Mucosa of stomach (tissue), 1 donor: ENCODE data around the gene GLT8D2.

Experiments
- H3K27me3 ChIP-seq: one replicate; pipeline ENCODE4 v1.7.0; 2013; ENCODE audit warnings: mild to moderate bottlenecking, low read length; ENCODE audit not compliant: control insufficient read depth, insufficient read depth
- H3K36me3 ChIP-seq: one replicate; pipeline ENCODE4 v1.7.0; 2013; ENCODE audit warnings: low read length; ENCODE audit not compliant: control insufficient read depth, insufficient read depth
- H3K4me1 ChIP-seq: one replicate; pipeline ENCODE4 v1.7.0; 2013; ENCODE audit warnings: mild to moderate bottlenecking, low read length; ENCODE audit not compliant: control insufficient read depth, insufficient read depth
- H3K4me3 ChIP-seq: one replicate; pipeline ENCODE4 v1.7.0; 2013; ENCODE audit warnings: low read length
- H3K9ac ChIP-seq: one replicate; pipeline ENCODE4 v1.7.0; 2013; ENCODE audit warnings: mild to moderate bottlenecking, low read length, moderate library complexity
- H3K9me3 ChIP-seq: one replicate; pipeline ENCODE4 v1.7.0; 2013; ENCODE audit warnings: mild to moderate bottlenecking, low read length, moderate library complexity; ENCODE audit not compliant: control insufficient read depth
- donor health status: Pancreatic carcinoma.

GLT8D2 gene

DNA sequence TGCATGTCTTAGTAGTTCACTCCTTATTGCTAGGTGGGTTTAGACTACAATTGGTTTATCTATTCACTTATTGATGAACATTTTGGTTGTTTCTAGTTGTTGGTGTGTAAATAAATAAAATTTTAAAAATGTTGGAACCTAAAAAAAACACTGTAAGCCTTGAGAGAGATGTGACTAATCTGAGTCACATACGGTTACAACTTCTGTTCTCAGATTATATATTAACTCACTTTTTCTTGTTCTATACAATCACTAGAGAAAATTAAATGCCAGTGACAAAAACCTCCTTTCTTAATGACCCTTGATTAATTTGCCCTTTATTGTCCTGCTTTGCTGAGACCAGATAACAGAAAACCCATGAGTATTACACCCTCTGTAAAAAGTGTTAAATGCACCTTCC lies 91.4 kb downstream of the GLT8D2 start:
- H3K4me3 ChIP-seq: no peak overlapping the region
- H3K4me1 ChIP-seq: peaks cover 9% of the 10 kb centered on the region
- peaks cover 2% of the 10 kb centered on the region for H3K36me3 ChIP-seq
- H3K9ac ChIP-seq: no peak overlapping the region
- H3K27me3 ChIP-seq: no peaks in the 10 kb centered on the region
- H3K9me3 ChIP-seq: no peaks in the 10 kb centered on the region

DNA sequence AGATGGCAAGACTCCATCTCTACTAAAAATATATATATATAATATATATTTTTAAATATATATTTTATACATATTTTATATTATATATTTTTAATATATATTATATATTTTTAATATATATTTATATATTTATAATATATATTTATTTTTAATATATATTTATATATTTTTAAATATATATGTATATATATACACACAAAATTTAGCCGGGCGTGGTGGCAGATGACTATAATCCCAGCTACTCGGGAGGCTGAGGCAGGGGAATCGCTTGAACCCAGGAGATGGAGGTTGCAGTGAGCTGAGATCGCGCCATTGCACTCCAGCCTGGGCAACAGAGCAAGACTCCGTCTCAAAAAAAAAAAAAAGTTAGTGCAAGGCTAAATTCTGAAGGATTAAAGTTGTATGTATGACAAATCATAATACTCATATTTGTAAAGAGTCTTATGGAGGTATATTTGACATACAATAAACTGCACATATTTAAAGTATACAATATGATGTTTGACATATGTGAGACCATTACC lies 92.1 kb downstream of the GLT8D2 start:
- H3K9me3 ChIP-seq: no peaks in the 10 kb centered on the region
- no peaks in the 10 kb centered on the region for H3K27me3 ChIP-seq
- H3K9ac ChIP-seq: no peak overlapping the region
- H3K4me3 ChIP-seq: no peak overlapping the region
- peaks cover 6% of the 10 kb centered on the region for H3K36me3 ChIP-seq
- peaks cover 9% of the 10 kb centered on the region for H3K4me1 ChIP-seq

DNA sequence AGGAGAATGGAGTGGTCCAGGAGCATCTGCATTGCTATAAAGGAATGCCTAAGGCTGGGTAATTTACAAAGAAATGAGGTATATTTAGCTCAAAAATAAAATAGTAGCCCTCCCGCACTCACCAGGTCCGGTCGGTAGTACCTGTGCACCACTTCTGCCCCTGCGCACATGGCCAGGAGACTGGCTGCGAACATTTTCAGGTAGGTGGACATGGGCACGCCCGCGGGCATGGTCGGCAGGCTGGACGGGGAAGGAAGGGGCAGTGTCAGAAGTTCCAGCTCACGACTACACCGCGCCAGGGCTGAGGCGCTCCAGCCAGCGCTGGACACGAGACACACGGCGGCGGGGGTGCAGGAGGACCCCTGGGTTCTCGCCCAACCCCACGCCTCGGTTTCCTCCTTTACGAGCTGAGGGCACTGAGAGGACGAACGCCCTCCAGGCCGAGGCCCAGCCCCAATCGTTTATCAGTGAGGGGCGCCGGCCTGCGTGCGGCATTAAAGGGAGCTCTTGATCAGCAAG lies 93.4 kb downstream of the GLT8D2 start:
- Histone ChIP-seq H3K9ac (peak overlapping the region; percentile 84), H3K4me3 (peak overlapping the region; percentile 62), H3K27me3 (no peaks in the 10 kb centered on the region), H3K4me1 (peaks cover 9% of the 10 kb centered on the region), H3K36me3 (peaks cover 6% of the 10 kb centered on the region), H3K9me3 (no peaks in the 10 kb centered on the region)

DNA sequence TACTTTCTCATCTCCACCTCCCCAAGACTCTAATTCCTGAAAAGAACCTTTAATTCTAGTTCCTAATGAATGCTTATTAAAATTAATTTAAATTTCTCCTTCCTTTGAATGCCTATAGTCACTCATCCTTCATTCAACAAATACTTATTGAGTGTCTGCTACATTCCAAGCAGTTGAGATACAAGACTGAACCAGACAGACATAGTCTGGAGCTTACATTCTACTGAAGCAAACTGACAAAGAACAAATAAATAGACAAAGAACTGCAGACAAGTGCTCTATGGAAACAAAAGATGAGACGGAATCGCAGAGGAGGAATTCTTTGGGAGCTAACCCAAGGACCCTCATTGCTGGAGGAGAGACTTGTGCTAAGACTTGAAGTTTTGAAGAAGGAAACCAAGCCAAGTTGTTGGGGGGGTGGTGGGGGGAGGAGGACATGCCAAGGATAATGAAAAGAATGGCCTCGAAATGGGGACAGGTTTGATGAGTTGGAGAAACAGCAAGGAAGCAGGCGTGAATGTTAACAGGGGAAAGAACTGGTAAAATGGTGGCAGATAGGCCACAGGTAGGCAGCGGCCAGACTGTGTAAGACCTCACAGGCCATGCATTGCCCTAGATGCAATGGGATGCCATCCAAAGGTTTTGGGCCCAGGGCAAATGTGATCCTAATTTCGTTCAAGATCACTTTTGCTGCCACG lies 94.0 kb downstream of the GLT8D2 start:
- no peaks in the 10 kb centered on the region for H3K27me3 ChIP-seq
- H3K9ac ChIP-seq: peak overlapping the region; percentile 84
- no peaks in the 10 kb centered on the region for H3K9me3 ChIP-seq
- H3K4me3 ChIP-seq: peak overlapping the region; percentile 62
- H3K36me3 ChIP-seq: peaks cover 6% of the 10 kb centered on the region
- H3K4me1 ChIP-seq: peaks cover 9% of the 10 kb centered on the region

DNA sequence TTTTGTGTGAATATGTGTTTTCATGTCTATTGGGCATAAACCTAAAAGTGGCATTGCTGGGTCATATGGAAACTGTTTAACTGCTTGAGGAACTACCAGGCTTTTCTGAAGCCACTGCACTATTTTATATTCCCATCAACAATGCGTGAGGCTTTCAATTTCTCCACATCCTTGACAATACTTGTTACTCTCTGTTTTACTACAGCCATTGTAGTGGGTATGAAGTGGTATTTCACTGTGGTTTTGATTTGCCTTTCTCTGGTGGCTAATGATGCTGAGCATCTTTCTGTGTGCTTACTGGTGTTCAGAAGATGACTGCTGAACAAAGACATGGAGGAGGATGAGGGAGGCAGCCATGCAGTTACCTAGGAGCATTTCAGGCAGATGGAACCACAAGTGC lies 97.5 kb downstream of the GLT8D2 start:
- Histone ChIP-seq H3K4me3 (no peak overlapping the region), H3K4me1 (peaks cover 9% of the 10 kb centered on the region), H3K27me3 (no peaks in the 10 kb centered on the region), H3K9ac (no peak overlapping the region), H3K9me3 (no peaks in the 10 kb centered on the region), H3K36me3 (peaks cover 6% of the 10 kb centered on the region)

DNA sequence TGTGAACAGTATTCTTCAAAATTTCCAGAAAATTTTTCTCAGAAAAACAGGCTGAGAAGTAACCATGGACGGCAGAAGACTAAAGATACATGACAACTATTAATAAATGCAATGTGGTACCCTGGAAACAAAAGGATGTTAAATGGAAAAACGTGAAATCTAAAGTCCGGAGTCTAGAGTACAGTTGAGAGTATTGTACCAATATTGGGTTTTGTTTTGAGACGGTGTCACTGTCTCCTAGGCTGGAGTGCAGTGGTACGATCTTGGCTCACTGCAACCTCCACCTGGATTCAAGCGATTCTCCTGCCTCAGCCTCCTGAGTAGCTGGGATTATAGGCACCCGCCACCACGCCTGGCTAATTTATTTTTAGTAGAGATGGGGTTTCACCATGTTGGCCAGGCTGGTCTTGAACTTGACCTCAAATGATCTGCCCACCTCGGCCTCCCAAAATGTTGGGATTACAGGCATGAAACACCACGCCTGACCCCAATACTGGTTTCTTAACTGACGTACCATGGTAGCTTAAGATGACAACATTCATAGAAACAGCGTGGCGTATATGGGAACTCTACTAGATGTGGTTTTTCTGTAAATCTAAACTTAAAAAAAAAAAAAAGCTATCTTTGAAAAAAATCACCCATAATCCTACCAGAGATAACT lies 101.1 kb downstream of the GLT8D2 start:
- peaks cover 12% of the 10 kb centered on the region for H3K36me3 ChIP-seq

DNA sequence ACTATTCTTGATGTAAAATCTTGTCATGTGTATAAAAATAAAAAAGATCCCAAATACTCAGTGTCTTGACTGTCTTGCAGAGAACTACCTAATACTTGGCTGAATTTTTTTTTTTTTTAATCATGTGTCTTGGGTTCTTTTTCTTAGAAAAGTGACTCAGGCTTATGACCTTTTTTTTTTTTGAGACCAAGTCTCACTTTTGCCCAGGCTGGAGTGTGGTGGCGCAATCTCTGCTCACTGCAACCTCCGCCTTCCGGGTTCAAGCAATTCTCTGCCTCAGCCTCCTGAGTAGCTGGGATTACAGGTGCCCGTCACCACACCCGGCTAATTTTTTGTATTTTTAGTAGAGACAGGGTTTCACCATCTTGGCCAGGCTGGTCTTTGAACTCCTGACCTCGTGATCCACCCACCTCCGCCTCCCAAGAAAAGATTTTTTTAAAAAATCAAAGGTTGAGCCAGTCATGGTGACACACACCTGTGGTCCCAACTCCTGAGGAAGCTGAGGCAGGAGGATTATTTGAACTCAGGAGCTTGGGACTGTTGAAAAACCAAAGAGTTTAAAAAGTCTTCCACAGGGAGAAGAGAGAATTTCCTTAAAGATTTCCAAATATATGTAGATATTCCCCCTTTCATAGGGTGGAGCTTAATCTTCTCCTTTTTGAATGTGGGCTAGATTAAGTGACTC lies 102.0 kb downstream of the GLT8D2 start:
- no peaks in the 10 kb centered on the region for H3K27me3 ChIP-seq
- no peaks in the 10 kb centered on the region for H3K4me1 ChIP-seq
- no peaks in the 10 kb centered on the region for H3K9me3 ChIP-seq
- H3K9ac ChIP-seq: no peak overlapping the region
- no peak overlapping the region for H3K4me3 ChIP-seq
- H3K36me3 ChIP-seq: peaks cover 10% of the 10 kb centered on the region

More for the DNA sequence above, 101.1 kb downstream of the GLT8D2 start:
- Histone ChIP-seq H3K27me3 (no peaks in the 10 kb centered on the region), H3K4me1 (no peaks in the 10 kb centered on the region), H3K9ac (no peak overlapping the region), H3K4me3 (no peak overlapping the region), H3K9me3 (no peaks in the 10 kb centered on the region)

DNA sequence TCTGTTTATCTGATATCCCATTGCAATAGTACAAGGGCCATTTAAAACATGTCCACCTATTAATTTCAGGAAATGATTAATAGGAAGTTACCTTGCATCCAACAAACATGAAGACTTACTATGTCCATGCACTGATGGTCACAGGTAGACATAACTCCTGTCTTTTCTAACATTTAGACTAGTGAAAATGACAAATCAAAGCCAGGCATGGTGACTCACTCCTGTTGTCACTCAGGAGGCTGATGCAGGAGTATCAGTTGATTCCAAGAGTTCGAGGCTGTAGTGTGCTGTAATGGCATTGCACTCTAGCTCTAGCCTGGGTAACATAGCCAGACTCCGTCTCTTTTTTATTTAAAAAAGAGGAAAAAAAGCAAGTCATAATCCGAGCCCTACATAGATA lies 105.0 kb downstream of the GLT8D2 start:
- H3K4me1 ChIP-seq: no peaks in the 10 kb centered on the region
- no peak overlapping the region for H3K4me3 ChIP-seq
- no peaks in the 10 kb centered on the region for H3K27me3 ChIP-seq
- H3K9ac ChIP-seq: no peak overlapping the region
- no peaks in the 10 kb centered on the region for H3K9me3 ChIP-seq
- peaks cover 15% of the 10 kb centered on the region for H3K36me3 ChIP-seq
